H9 (cell line): ENCODE measurements around the gene ITPR1. TPM values are rescaled to one million over a fixed set of nuclear protein-coding genes. Genes with fewer than 3 reads are reported as not detected.

Source experiments
- DNase-seq: peaks from one replicate; pipeline ENCODE4 v3.0.0-alpha.2; 2017
- H2AFZ ChIP-seq: one replicate; pipeline ENCODE4 v1.6.1; 2013; ENCODE audit warnings: mild to moderate bottlenecking, low read length, control low read depth, moderate library complexity
- H2AK5ac ChIP-seq: 2 replicates; pipeline ENCODE4 v1.6.1; 2013; ENCODE audit warnings: low read length, control low read depth, mixed read lengths; ENCODE audit not compliant: insufficient read length
- H2BK120ac ChIP-seq: one replicate; pipeline ENCODE4 v1.6.1; 2013; ENCODE audit warnings: low read depth, mild to moderate bottlenecking, low read length, control low read depth, inconsistent platforms; ENCODE audit not compliant: poor library complexity, severe bottlenecking
- H2BK12ac ChIP-seq: 2 replicates; pipeline ENCODE4 v1.6.1; 2013; ENCODE audit warnings: low read length, control low read depth, mixed read lengths, low read depth; ENCODE audit not compliant: insufficient read length
- H2BK15ac ChIP-seq: 2 replicates; pipeline ENCODE4 v1.6.1; 2013; ENCODE audit warnings: low read depth, low read length, control low read depth
- H2BK20ac ChIP-seq: one replicate; pipeline ENCODE4 v1.6.1; 2013; ENCODE audit warnings: low read depth, mild to moderate bottlenecking, low read length, control low read depth, inconsistent platforms; ENCODE audit not compliant: poor library complexity, severe bottlenecking
- H2BK5ac ChIP-seq: 2 replicates; pipeline ENCODE4 v1.6.1; 2013; ENCODE audit warnings: low read length, control low read depth, mixed read lengths; ENCODE audit not compliant: insufficient read length
- H3K14ac ChIP-seq: 2 replicates; pipeline ENCODE4 v1.6.1; 2013; ENCODE audit warnings: low read length, control low read depth; ENCODE audit not compliant: insufficient read depth
- H3K18ac ChIP-seq: 2 replicates; pipeline ENCODE4 v1.6.1; 2013; ENCODE audit warnings: low read depth, mild to moderate bottlenecking, mixed read lengths, low read length, control low read depth; ENCODE audit not compliant: insufficient read length
- H3K23ac ChIP-seq: 2 replicates; pipeline ENCODE4 v1.6.1; 2013; ENCODE audit warnings: low read length, control low read depth, mixed read lengths, low read depth; ENCODE audit not compliant: insufficient read length
- H3K23me2 ChIP-seq: 2 replicates; pipeline ENCODE4 v1.6.1; 2013; ENCODE audit warnings: low read depth, mild to moderate bottlenecking, mixed read lengths, low read length, control low read depth; ENCODE audit not compliant: insufficient read length, poor library complexity, severe bottlenecking
- H3K27ac ChIP-seq: 2 replicates; pipeline ENCODE4 v1.5.1; 2013; ENCODE audit warnings: low read length, control low read depth, mixed read lengths, low read depth; ENCODE audit not compliant: insufficient read length
- H3K27me3 ChIP-seq: 2 replicates; pipeline ENCODE4 v1.6.1; 2013; ENCODE audit warnings: low read length, control low read depth, inconsistent platforms; ENCODE audit not compliant: insufficient read depth
- H3K4ac ChIP-seq: 2 replicates; pipeline ENCODE4 v1.6.1; 2013; ENCODE audit warnings: low read depth, mild to moderate bottlenecking, control low read depth, inconsistent platforms, low read length, moderate library complexity
- H3K4me1 ChIP-seq: 2 replicates; pipeline ENCODE4 v1.6.1; 2013; ENCODE audit warnings: low read length, control low read depth, inconsistent platforms; ENCODE audit not compliant: insufficient read depth
- H3K4me2 ChIP-seq: 2 replicates; pipeline ENCODE4 v1.6.1; 2013; ENCODE audit warnings: low read length, control low read depth, mixed read lengths; ENCODE audit not compliant: insufficient read length, insufficient read depth
- H3K56ac ChIP-seq: 2 replicates; pipeline ENCODE4 v1.6.1; 2013; ENCODE audit warnings: low read depth, mild to moderate bottlenecking, mixed read lengths, low read length, control low read depth; ENCODE audit not compliant: insufficient read length
- H3K79me1 ChIP-seq: 2 replicates; pipeline ENCODE4 v1.6.1; 2013; ENCODE audit warnings: low read depth, mild to moderate bottlenecking, moderate library complexity, low read length, control low read depth, inconsistent platforms; ENCODE audit not compliant: insufficient read depth, poor library complexity, severe bottlenecking
- H3K79me2 ChIP-seq: 2 replicates; pipeline ENCODE4 v1.6.1; 2013; ENCODE audit warnings: low read length, control low read depth, inconsistent platforms; ENCODE audit not compliant: insufficient read depth
- H3K9ac ChIP-seq: 2 replicates; pipeline ENCODE4 v1.6.1; 2013; ENCODE audit warnings: low read length, control low read depth, mixed read lengths; ENCODE audit not compliant: insufficient read length; ENCODE audit errors: extremely low read depth
- H3K9me3 ChIP-seq: one replicate; pipeline ENCODE4 v1.6.1; 2013; ENCODE audit warnings: low read depth, low read length, inconsistent platforms; ENCODE audit not compliant: control insufficient read depth
- H3T11ph ChIP-seq: one replicate; pipeline ENCODE4 v1.6.1; 2013; ENCODE audit warnings: mild to moderate bottlenecking, low read length, control low read depth, inconsistent platforms
- H4K20me1 ChIP-seq: one replicate; pipeline ENCODE4 v1.6.1; 2013; ENCODE audit not compliant: control insufficient read depth, insufficient read length, insufficient read depth
- H4K5ac ChIP-seq: 2 replicates; pipeline ENCODE4 v1.6.1; 2013; ENCODE audit warnings: low read depth, mild to moderate bottlenecking, mixed read lengths, low read length, control low read depth; ENCODE audit not compliant: insufficient read length
- H4K8ac ChIP-seq: replicated peaks from 2 replicates; pipeline ENCODE4 v1.6.1; 2013; ENCODE audit warnings: low read length, control low read depth, mixed read lengths, low read depth; ENCODE audit not compliant: insufficient read length
- H4K91ac ChIP-seq: 2 replicates; pipeline ENCODE4 v1.6.1; 2013; ENCODE audit warnings: low read depth, mild to moderate bottlenecking, moderate library complexity, mixed read lengths, low read length, control low read depth; ENCODE audit not compliant: insufficient read length
- H3K27ac Mint-ChIP-seq, 3 experiments: 2 replicates in 2 of 3; 3 replicates in 1 of 3; pipeline ENCODE4 v1.8.0; 2020 to 2021; ENCODE audit warnings: mixed read lengths in 3 of 3, mild to moderate bottlenecking in 1 of 3, moderate library complexity in 1 of 3
- H3K27me3 Mint-ChIP-seq: 2 replicates; pipeline ENCODE4 v1.8.0; 2021; ENCODE audit warnings: low read depth, mild to moderate bottlenecking, moderate library complexity, mixed read lengths
- H3K36me3 Mint-ChIP-seq, 3 experiments: 2 replicates in 2 of 3; 3 replicates in 1 of 3; pipeline ENCODE4 v1.8.0; 2020 to 2021; ENCODE audit warnings: low read depth in 3 of 3, mixed read lengths in 3 of 3; ENCODE audit not compliant: insufficient read depth in 1 of 3
- H3K4me1 Mint-ChIP-seq, 2 experiments: 2 replicates each; pipeline ENCODE4 v1.8.0; 2020; ENCODE audit warnings: mixed read lengths in 2 of 2
- H3K4me3 Mint-ChIP-seq, 2 experiments: 2 replicates in 1 of 2; 3 replicates in 1 of 2; pipeline ENCODE4 v1.8.0; 2020 to 2021; ENCODE audit warnings: mild to moderate bottlenecking in 2 of 2, mixed read lengths in 2 of 2, moderate library complexity in 1 of 2
- H3K9me3 Mint-ChIP-seq, 2 experiments: 2 replicates in 1 of 2; 3 replicates in 1 of 2; pipeline ENCODE4 v1.8.0; 2020; ENCODE audit warnings: mild to moderate bottlenecking in 2 of 2, mixed read lengths in 2 of 2, moderate library complexity in 1 of 2
- CTCF ChIP-seq: fragments of 200-600 bp; sonication (generic); conservative IDR thresholded peaks from 3 replicates; pipeline ENCODE4 v1.8.0; 2021; ENCODE audit warnings: antibody characterized with exemption, mild to moderate bottlenecking
- WGBS: extraction: QIAGEN DNeasy Blood & Tissue Kit; methylation state at CpG from one replicate; pipeline ENCODE4 v1.1.7; 2013; ENCODE audit warnings: missing lambda C conversion rate, low lambda C conversion rate, mixed read lengths; ENCODE audit not compliant: insufficient read length; ENCODE audit errors: extremely low coverage; 5-methylcytosine and 5-hydroxymethylcytosine counted together
- total RNA-seq: library from RNA; stranded (reverse); gene quantifications from 2 replicates; pipeline ENCODE4 v1.2.1, GENCODE V29; 2021

The ITPR1 gene
- total RNA-seq, 1 experiment from 2014 or later: 4.2 TPM

- H3K9me3 ChIP-seq: no peaks in the 10 kb centered on the region
- no peak overlapping the region for H2AK5ac ChIP-seq
- no peak overlapping the region for H3K4ac ChIP-seq
- no peaks in the 10 kb centered on the region for H3K23me2 ChIP-seq
- H3K4me3 Mint-ChIP-seq: no peak overlapping the region
- H3K9ac ChIP-seq: no peak overlapping the region
- no peak overlapping the region; a peak in 1 of 7 replicates for H3K27ac Mint-ChIP-seq
- H3K27ac ChIP-seq: no peak overlapping the region
- H3K27me3 Mint-ChIP-seq: no peaks in the 10 kb centered on the region
- no peak overlapping the region for H3K14ac ChIP-seq
- H4K91ac ChIP-seq: no peak overlapping the region
- TF ChIP-seq CTCF: no peak
- H3K79me2 ChIP-seq: no peaks in the 10 kb centered on the region
- WGBS: no CpG with 5 or more reads among the region's 4 CpGs
- H2BK15ac ChIP-seq: no peak overlapping the region
- no peaks in the 10 kb centered on the region for H3K9me3 Mint-ChIP-seq
- H2BK5ac ChIP-seq: no peak overlapping the region
- no peaks in the 10 kb centered on the region for H3K4me1 Mint-ChIP-seq
- no peak overlapping the region for H3T11ph ChIP-seq
- no peaks in the 10 kb centered on the region for H4K20me1 ChIP-seq
- no peak overlapping the region for H3K23ac ChIP-seq
- H2AFZ ChIP-seq: no peak overlapping the region
- H3K18ac ChIP-seq: no peak overlapping the region
- no peaks in the 10 kb centered on the region for H3K79me1 ChIP-seq
- H4K5ac ChIP-seq: no peak overlapping the region
- no peak overlapping the region for H4K8ac ChIP-seq
- no peak overlapping the region for H2BK12ac ChIP-seq
- no peaks in the 10 kb centered on the region for H3K27me3 ChIP-seq
- H2BK20ac ChIP-seq: no peak overlapping the region
- H3K56ac ChIP-seq: no peak overlapping the region
- H3K4me2 ChIP-seq: no peak overlapping the region
- no peak for DNase-seq
- no peaks in the 10 kb centered on the region for H3K4me1 ChIP-seq
- no peaks in the 10 kb centered on the region; a peak in 2 of 7 replicates for H3K36me3 Mint-ChIP-seq
- H2BK120ac ChIP-seq: no peak overlapping the region
These were observed 315.5 kb downstream of the ITPR1 start for GRCh38 chr3:4808637-4809036.
